HG02678 (cell line): ENCODE data around the gene APOA1.
"Not testable (repeated sequence)": the region's sequence is repeated elsewhere in the genome, so short reads cannot be mapped to it uniquely, and the experiment has no call there.

Source experiments
- ATAC-seq: cut with Tn5 transposase; IDR thresholded peaks from one replicate; pipeline ENCODE4 v1.9.1; 2021; ENCODE audit warnings: mild to moderate bottlenecking, moderate library complexity; ENCODE audit not compliant: unreplicated experiment

APOA1 gene

GRCh38 chr11:116821050-116821918, 16.1 kb downstream of the APOA1 start:
- no peak for ATAC-seq

- no peak for ATAC-seq
Measured at GRCh38 chr11:116819049-116819448, 18.4 kb downstream of the APOA1 start.

GRCh38 chr11:116814502-116814901, 22.9 kb downstream of the APOA1 start:
- ATAC-seq = no peak

- no peak for ATAC-seq
Measured at GRCh38 chr11:116813781-116814471, 23.5 kb downstream of the APOA1 start.

- no peak for ATAC-seq
Measured at GRCh38 chr11:116813170-116813569, 24.3 kb downstream of the APOA1 start.

- no peak for ATAC-seq
Measured at GRCh38 chr11:116812109-116812508, 25.3 kb downstream of the APOA1 start.

- no peak for ATAC-seq
Measured at GRCh38 chr11:116811194-116811593, 26.2 kb downstream of the APOA1 start.

GRCh38 chr11:116808262-116809175, 28.9 kb downstream of the APOA1 start:
- ATAC-seq = no peak

- ATAC-seq = no peak
Measured at GRCh38 chr11:116807601-116808261, 29.7 kb downstream of the APOA1 start.

- no peak for ATAC-seq
Measured at GRCh38 chr11:116804001-116804400, 33.4 kb downstream of the APOA1 start.

- ATAC-seq = not testable (repeated sequence)
Measured at GRCh38 chr11:116801662-116802061, 35.8 kb downstream of the APOA1 start.

GRCh38 chr11:116800610-116801009, 36.8 kb downstream of the APOA1 start:
- no peak for ATAC-seq

GRCh38 chr11:116798368-116798767, 39.1 kb downstream of the APOA1 start:
- no peak for ATAC-seq

GRCh38 chr11:116797816-116798215, 39.6 kb downstream of the APOA1 start:
- ATAC-seq = no peak

GRCh38 chr11:116796548-116796947, 40.9 kb downstream of the APOA1 start:
- no peak for ATAC-seq

- ATAC-seq = no peak
Measured at GRCh38 chr11:116794851-116795250, 42.6 kb downstream of the APOA1 start.

GRCh38 chr11:116793772-116794097, 43.7 kb downstream of the APOA1 start:
- no peak for ATAC-seq

- no peak for ATAC-seq
Measured at GRCh38 chr11:116792869-116793771, 44.3 kb downstream of the APOA1 start.

- ATAC-seq = no peak
Measured at GRCh38 chr11:116792144-116792868, 45.1 kb downstream of the APOA1 start.
